ENCODE results near the gene DQX1. TPM values are rescaled to one million over a fixed set of nuclear protein-coding genes. Genes with fewer than 3 reads are reported as not detected.

DQX1 gene
- total and polyA plus RNA-seq, 9 of the 15 experiments (the other 6 are each of a cell fraction or from before 2014, with no cell fraction given) = 0.04 to 0.38 (median 0.18) TPM; not detected in 1

DNA sequence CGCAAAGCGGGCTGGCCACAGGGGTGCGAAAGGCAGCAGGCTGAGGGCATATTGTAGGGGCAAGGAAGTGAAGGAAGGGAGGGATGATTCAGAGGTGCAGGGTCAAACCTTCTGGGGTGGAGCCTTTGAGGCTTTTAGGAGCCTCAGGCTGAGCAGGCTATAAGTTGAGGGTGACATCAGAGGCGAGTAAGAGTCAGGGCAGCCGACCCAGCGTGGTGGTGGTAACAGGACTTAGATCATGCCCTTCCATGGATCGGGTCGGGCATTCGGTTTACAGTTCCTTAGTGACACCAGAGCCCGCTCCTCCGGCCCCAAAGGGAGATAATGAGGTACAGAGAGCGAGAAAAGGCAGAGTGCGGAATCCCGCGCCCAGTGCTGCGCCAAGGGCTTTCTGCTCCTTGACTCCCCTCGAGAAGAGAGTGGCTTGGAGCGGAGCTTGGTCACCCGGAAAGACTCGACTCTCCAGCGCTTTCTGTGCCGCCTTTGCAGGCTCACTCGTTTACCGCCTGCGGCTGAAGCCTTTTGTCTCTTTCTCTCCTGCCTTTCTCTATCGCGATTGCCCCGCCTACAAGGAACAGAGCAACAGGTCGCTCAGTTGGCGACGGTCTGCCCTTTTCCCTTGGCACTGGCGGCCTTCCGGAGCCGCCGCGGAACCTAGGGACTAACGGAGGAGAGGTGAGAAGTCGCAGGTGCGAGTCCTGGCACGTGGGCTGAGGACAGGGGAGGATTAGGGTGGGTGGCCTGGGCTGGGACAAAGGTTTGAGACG lies 27.3 kb downstream of the DQX1 start:
- intact Hi-C loops (cut with micrococcal nuclease) = no loop called here
- 96% methylated on average over 31 of the region's 41 CpGs for WGBS (ENCODE audit: insufficient coverage, low coverage, missing lambda C conversion rate)
- peaks cover 12% of the 10 kb centered on the region; the same call in 2 of the 3 replicates for H3K79me2 ChIP-seq (ENCODE audit: control insufficient read depth, insufficient read depth, low read length)
- no peak overlapping the region for H3K4me3 ChIP-seq
- H3K27me3 ChIP-seq (ENCODE audit: control insufficient read depth in 2 of 2, insufficient read depth in 2 of 2, low read length in 2 of 2) = no peaks in the 10 kb centered on the region
- H3K36me3 ChIP-seq (ENCODE audit: control insufficient read depth, insufficient read depth, low read length) = peaks cover 8% of the 10 kb centered on the region; the same call in 2 of the 3 replicates
- no peak for DNase-seq (ENCODE audit: extremely low read depth in 1 of 4, low spot score in 3 of 4)
- ChIA-PET CTCF (ENCODE audit: low intra/inter-chr PET ratio) (no interaction called here), POLR2A (no interaction called here)
- ATAC-seq = no peak
- H3K9me3 ChIP-seq (replicated peaks; ENCODE audit: control insufficient read depth, insufficient read depth, low read depth, low read length) = no peaks in the 10 kb centered on the region
- no TSS peak for BruUV-seq (replicated peaks)
- no peak for TF ChIP-seq TEAD2 (tag; IDR thresholded peaks at IDR 0.05)
- TF ChIP-seq GATAD2A (IDR thresholded peaks at IDR 0.05) = no peak
- TF ChIP-seq ZBTB33 (CRISPR knock-in tag; IDR thresholded peaks at IDR 0.05) = peak; percentile 75; the same call in 1 of the 2 replicates
- TF ChIP-seq ZBTB43 (CRISPR knock-in tag; IDR thresholded peaks at IDR 0.05) = no peak
- TF ChIP-seq MTA3 (IDR thresholded peaks at IDR 0.05; ENCODE audit: borderline replicate concordance) = no peak
- H3K27ac ChIP-seq (ENCODE audit: extremely low read depth, low read depth, low read length) = no peak overlapping the region
- no peak overlapping the region for H2AFZ ChIP-seq (ENCODE audit: low read depth, low read length)
- peaks cover 11 to 46% of the 10 kb centered on the region in 2 experiments; a peak in 4 of 5 replicates for H3K4me1 ChIP-seq (replicated peaks in 1 of 2; ENCODE audit: control insufficient read depth in 2 of 2, insufficient read depth in 2 of 2, low read length in 2 of 2)
- no peak for FAIRE-seq
- in situ Hi-C loops (cut with MboI) = no loop called here
- no peaks in the 10 kb centered on the region for H4K20me1 ChIP-seq (replicated peaks; ENCODE audit: control insufficient read depth, insufficient read depth, low read length)
- no peaks in the 10 kb centered on the region for H3K9me1 ChIP-seq (ENCODE audit: control insufficient read depth, insufficient read depth, low read length)
- H3K9ac ChIP-seq (ENCODE audit: insufficient read depth in 1 of 2, low read depth in 2 of 2, low read length in 2 of 2) = no peak overlapping the region
- no peak overlapping the region for H3K4me2 ChIP-seq (ENCODE audit: insufficient read depth, low read length)

Measured in K562 (cell line).